ENCODE results near the gene LPXN.
A peak's percentile ranks its signal among the peaks of the same experiment; 100 is the strongest.

LPXN gene

DNA sequence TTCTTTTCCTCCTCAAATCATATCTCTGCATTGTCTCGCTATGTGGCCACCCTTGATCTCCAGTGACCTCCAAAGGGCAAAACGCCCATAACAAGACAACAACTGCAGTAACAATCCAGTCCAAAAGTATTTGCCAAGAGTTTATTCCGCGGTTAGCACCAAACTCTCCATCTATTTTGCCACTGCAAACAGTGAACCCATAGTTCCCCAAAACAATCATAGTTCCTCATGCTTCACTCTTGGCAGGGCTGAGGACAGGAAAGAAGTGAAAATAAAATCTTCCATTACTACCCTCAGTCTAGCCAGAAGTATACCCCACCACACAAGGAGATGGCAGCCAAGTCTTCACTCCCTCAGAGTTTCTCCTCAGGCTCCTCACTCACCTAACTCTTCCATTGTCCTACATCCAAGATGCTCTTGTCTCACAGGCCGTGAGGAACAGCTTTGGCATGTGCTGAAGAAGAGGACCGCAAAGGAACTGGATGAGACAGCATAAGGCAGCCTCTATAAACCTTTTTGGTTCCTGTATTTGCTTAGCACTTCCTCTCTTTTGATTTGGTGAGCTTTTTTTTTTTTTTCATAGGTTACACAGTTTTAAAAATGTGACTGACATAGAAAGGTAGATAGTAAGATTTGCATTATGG, at the start of gene LPXN:
LPXN (minus strand) TSS at position 480 of the 644 bp plus-strand sequence; CDS start at position 396, 84 bp downstream.
- peak; percentile 12 to 18 for DNase-seq (ENCODE audit: low read depth in 2 of 2)

- no peak for DNase-seq (ENCODE audit: low read depth in 2 of 2)
These were observed 49.4 kb upstream of the LPXN start for GRCh38 chr11:58625086-58625485.

GRCh38 chr11:58622344-58622743, 46.7 kb upstream of the LPXN start, which contains the start of gene CNTF:
Gene CNTF, plus strand, starts transcription at chr11:58622665. Its CDS starts 88 bp downstream, at chr11:58622753.
- DNase-seq (ENCODE audit: low read depth in 2 of 2): no peak

DNA sequence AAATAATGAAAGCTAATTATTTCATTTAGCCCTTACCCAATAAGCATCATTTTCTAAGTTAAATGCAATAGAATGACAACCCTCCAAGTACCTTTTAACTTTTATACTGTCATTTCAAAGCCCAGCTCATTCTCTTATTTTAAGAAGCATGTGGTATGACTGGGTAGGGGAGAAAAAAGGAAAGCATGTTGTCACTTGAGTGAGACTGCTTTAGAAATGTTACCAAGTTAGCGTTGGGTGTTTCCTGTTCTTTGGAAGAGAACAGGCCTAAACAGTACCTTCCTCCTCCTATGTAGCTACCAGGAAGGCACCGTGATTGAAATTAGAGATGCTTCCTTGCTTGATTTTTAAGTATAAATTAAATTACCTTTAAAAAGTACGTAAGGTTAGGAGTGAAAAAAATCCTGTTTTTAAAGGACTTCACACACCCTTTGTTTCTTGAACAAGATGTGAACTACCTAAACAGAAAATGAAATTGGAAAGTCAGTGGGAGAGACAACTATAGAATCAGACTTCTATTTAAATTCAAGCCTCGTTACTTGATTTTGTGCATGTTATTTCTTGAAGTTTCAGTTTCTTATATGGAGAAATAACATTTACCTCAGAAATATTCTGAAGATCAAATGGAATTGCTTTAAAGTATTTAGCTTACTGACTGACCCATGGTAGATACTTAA, 46.1 kb upstream of the LPXN start:
- DNase-seq (ENCODE audit: low read depth in 2 of 2): no peak

- DNase-seq (ENCODE audit: low read depth in 2 of 2): no peak
These were observed 42.4 kb upstream of the LPXN start for GRCh38 chr11:58617976-58618557.

GRCh38 chr11:58616594-58616993, 40.9 kb upstream of the LPXN start:
- no peak for DNase-seq (ENCODE audit: low read depth in 2 of 2)

DNA sequence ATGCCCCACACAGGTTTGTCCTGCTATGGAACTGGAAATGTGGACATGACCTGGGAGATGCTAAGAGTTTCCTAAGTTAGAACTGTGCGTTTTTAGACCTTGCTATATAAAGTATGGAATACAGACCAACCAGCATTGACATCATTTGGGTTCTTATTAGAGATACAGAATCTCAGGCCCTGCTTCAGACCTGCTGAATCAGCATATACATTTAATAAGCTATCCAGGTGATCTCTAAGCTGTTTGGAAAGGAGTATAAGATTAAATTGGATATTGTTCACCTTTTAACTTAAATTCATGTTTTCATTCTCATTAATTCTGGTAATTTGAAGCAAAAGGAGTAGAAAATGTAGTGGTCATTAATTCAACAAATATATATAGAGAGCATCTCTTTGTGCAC, 39.9 kb upstream of the LPXN start:
- DNase-seq (ENCODE audit: low read depth in 2 of 2): no peak

GRCh38 chr11:58613228-58613627, 37.6 kb upstream of the LPXN start:
- DNase-seq (ENCODE audit: low read depth in 2 of 2): no peak

- no peak for DNase-seq (ENCODE audit: low read depth in 2 of 2)
These were observed 34.1 kb upstream of the LPXN start for GRCh38 chr11:58609723-58610122.

- DNase-seq (ENCODE audit: low read depth in 2 of 2): no peak
These were observed 32.7 kb upstream of the LPXN start for GRCh38 chr11:58608331-58608730.

GRCh38 chr11:58606930-58607714, 31.5 kb upstream of the LPXN start:
- DNase-seq (ENCODE audit: low read depth in 2 of 2): no peak

DNA sequence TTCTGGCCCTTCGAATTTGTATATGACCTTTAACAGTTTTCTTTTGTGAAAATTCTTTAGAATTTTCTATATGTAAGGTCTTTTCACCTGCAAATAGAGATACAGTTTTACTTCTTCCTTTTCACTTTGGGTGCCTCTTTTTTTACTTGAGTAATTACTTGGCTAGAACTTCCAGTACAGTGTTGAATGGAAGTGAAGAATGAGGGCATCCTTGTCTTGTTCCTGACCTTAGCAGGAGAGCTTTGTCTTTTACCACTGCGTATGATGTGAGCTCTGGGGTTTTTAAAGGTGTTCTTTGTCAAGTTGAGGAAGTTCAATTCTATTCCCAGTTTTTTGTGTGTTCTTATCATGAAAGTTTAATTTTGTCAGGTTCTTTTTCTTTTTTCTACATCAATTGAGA, 24.9 kb upstream of the LPXN start:
- no peak for DNase-seq (ENCODE audit: low read depth in 2 of 2)

DNA sequence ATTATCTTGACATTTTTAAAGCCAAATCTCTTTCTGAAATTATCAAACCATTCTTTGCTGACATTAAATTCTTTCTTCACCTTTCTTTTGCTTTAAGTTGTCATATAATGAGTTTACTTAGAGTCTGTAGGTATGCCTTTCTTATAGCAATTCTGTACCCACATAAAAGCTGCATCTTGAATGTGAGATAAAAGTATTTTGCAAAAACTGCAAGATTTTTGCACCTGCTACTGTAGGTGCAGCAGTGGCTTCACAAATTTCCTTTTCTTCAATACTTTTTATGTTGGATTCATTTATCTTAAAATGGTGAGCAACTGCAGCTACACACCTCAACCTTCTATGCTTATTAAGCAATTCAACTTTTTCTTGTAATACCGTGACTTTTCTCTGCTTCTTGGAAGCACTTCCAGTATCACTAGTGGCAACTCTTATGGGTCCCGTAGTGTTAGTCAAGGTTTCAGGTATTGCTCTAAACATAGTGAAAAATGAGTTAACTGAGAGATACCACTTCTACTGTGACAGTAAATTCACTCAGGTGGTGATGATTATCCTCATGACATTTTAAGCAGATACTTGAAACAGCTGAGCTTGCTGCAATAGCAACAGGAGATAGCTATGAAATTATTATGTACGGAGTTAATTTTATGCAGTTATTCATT, 22.0 kb upstream of the LPXN start:
- DNase-seq (ENCODE audit: low read depth in 2 of 2): no peak

- no peak for DNase-seq (ENCODE audit: low read depth in 2 of 2)
These were observed 21.0 kb upstream of the LPXN start for GRCh38 chr11:58596621-58597020.

- no peak for DNase-seq (ENCODE audit: low read depth in 2 of 2)
These were observed 19.2 kb upstream of the LPXN start for GRCh38 chr11:58594826-58595225.

- DNase-seq (ENCODE audit: low read depth in 2 of 2): no peak
These were observed 17.3 kb upstream of the LPXN start for GRCh38 chr11:58592760-58593472.

DNA sequence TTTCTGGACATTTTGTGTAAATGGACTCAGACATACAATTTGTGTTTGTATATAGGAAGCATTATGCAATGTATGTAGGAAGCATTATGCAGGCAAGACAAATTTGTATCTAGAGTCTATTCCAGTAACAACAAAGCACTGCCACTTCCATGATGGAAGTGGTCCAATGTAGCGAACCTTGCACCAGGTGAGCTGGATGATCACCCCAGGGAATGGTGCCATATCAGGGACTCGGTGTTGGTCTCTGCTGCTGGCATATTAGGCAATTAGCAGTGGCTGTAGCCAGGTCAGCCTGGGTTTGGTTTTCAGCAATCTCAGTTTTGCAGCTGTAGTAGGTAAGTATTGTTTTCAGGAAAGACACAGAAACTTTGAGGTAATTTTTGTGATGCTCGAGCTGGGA, 16.0 kb upstream of the LPXN start:
- DNase-seq (ENCODE audit: low read depth in 2 of 2): no peak

DNA sequence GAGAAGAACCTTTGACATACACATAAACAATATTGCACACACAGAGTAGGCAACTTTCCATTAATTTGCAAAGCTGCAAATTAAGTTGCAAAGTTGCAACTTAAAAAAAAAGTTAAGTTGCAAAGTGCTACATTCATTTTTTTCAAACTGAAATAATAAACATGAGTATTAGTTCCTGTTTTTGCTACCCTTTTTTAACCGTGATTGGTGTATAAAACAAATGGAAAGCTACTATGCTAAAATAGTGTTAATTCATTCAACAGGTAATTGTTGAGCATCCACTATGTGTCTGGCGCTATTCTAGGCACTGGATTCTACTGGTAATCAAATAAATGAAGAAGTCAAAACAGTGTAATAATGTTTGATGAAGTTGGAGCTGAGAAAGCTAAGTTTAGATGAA, 11.3 kb upstream of the LPXN start:
- no peak for DNase-seq (ENCODE audit: low read depth in 2 of 2)

DNA sequence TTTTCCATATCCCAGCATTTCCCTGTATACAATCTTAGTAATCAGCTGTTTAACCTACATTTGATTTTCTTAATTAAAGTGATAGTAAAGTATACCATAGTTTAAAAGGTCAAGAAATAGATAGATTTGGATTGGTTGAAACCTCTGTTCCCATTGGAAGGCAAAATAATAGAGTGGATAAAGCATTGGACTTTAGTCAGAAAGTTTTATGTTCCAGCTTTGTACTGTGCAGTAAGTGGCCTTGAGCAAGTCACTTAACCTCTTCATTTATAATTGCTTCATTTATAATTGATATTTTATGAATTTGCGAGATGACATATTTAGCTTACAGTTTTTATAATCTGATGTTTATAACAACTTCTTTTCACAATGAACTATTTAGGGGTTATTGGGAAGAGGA, 6.8 kb upstream of the LPXN start:
- no peak for DNase-seq (ENCODE audit: low read depth in 2 of 2)

- DNase-seq (ENCODE audit: low read depth in 2 of 2): no peak
These were observed 4.7 kb upstream of the LPXN start for GRCh38 chr11:58580311-58580710.
